HFF-Myc (cell line): ENCODE data around the gene C1R.

Experiments
- DNase-seq: peaks from one replicate; pipeline ENCODE4 v3.0.0-alpha.2; 2011; ENCODE audit warnings: low read depth; ENCODE audit errors: extremely low read depth
- H3K4me3 ChIP-seq: replicated peaks from 2 replicates; pipeline ENCODE4 v1.5.1; 2011; ENCODE audit warnings: low read depth, mild to moderate bottlenecking, control low read depth, low read length
- CTCF ChIP-seq: IDR thresholded peaks from 2 replicates; pipeline ENCODE4 v1.5.1; 2012; ENCODE audit warnings: mild to moderate bottlenecking, low read depth, low read length, control low read depth; ENCODE audit errors: missing control alignments

C1R gene

GRCh38 chr12:7072035-7072434 is 20.2 kb downstream of the C1R start:
- no peak for TF ChIP-seq CTCF
- DNase-seq = no peak
- H3K4me3 ChIP-seq = no peak overlapping the region

- H3K4me3 ChIP-seq = no peak overlapping the region
- TF ChIP-seq CTCF = no peak
- no peak for DNase-seq
Measured at GRCh38 chr12:7069386-7069785, 22.9 kb downstream of the C1R start.

- DNase-seq = no peak
- TF ChIP-seq CTCF = no peak
- H3K4me3 ChIP-seq = no peak overlapping the region
Measured at GRCh38 chr12:7068994-7069346, 23.3 kb downstream of the C1R start.

GRCh38 chr12:7068240-7068993 is 23.8 kb downstream of the C1R start:
- no peak for TF ChIP-seq CTCF
- H3K4me3 ChIP-seq = no peak overlapping the region
- no peak for DNase-seq

- DNase-seq = no peak
- no peak overlapping the region for H3K4me3 ChIP-seq
- TF ChIP-seq CTCF = no peak
Measured at GRCh38 chr12:7067096-7067495, 25.1 kb downstream of the C1R start.

GRCh38 chr12:7066596-7066995 is 25.6 kb downstream of the C1R start:
- no peak for DNase-seq
- no peak overlapping the region for H3K4me3 ChIP-seq
- no peak for TF ChIP-seq CTCF
